GM18526 (cell line): ENCODE data around the gene RGL1.

Experiments used
- POLR2A ChIP-seq: IDR thresholded peaks from 3 replicates; pipeline ENCODE4 v1.6.1; 2011; ENCODE audit not compliant: insufficient read length; ENCODE audit errors: extremely low read depth

Gene RGL1

DNA sequence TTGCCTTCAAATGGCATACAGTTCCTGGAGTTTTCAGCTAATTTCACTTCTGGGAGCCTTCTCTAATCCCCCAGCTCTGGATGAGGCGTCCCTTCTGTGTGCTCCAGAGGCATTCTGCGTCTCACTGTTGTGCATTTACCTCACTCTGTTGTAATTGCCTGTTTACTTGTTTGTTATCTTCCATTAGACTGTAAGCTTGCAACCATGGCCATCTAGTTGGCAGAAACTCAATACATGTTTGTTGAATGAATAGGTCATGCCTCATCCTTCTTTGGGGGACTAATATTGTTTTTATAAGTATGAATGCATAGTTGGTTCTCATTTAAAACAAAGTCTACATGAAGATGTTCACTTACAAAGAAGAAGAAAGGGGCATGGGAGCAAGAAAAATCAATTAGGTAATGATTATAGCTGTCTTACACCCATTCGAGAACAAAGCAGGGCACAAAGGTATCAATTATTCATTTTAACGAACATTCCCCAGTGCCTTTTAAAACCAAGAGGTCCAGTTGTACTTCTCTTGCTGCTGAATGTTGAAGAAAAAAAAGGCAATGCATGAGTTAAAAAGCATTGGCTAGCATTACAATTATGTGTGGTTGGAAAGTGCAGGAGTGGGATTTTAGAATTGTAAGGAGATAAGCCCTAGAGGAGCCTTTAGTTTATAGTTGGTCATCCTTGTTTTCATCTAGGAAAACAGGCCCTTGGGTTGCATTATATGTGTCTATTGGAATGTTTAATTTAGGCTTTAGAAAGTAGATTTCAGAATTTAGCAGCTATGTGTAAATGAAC, 6.0 kb downstream of the RGL1 start:
- no peak for TF ChIP-seq POLR2A

- TF ChIP-seq POLR2A: no peak
These were observed 7.2 kb downstream of the RGL1 start for GRCh38 chr1:183812128-183812527.

DNA sequence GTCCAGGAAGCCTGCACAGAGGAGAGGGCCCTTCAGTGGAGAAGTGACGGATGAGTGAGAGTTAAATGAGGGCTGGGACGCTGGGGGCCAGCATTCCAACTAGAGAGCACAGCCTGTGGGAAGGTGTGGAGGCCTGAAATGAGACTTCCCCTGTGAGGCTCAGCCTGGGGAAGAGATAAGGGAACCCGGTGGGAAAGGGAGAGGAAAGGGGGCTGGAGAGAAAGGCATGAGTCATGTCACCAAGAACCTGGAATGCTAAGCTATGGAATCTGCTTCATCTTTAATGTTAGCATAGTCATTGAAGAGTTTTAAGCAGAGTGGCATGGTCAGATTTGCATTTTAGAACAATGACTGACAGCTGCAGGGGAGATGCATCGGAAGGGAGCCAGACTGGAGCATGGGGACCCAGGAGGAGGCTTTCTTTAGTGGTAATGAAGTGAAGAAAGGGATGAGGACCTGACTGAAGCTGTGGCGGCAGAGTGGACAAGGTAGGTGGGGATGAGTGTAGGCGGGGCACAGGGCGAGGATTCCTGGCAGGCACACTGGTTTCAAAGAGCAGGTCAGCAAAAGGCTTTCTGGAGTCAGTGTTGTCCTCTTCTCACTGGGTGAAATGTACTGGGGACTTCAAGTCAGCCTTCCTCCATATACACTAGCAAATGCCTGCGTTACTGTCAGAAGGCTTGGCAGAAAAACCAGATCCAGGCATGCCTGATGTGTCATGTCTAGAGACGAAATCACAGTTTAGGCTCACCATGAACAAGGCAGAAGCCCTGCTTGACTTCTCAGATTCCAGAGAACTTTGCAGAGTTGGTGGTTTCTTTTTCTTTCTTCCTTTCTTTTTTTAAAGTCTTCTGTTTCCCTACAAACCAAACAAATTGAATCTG, 8.0 kb downstream of the RGL1 start:
- no peak for TF ChIP-seq POLR2A

- TF ChIP-seq POLR2A: no peak
These were observed 9.3 kb downstream of the RGL1 start for GRCh38 chr1:183814121-183814681.

DNA sequence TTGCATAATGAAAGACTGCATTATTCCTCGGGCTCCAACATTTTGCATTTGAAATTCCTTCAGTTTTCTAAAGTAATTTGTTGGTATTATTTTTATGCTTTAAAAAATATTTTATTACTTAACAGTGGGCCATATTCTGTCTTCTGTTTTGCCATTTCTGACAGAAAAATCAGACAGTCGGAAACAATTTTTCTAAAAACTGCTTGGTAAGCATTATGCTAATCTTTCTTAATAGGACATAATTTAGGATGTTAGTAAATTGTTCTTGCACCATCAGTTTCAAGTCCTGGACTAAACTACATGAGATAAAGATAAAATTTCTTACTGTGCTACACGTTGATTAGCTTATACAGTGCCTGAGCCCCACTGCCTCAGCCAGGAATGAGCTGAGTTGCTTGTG, 11.2 kb downstream of the RGL1 start:
- TF ChIP-seq POLR2A: no peak

DNA sequence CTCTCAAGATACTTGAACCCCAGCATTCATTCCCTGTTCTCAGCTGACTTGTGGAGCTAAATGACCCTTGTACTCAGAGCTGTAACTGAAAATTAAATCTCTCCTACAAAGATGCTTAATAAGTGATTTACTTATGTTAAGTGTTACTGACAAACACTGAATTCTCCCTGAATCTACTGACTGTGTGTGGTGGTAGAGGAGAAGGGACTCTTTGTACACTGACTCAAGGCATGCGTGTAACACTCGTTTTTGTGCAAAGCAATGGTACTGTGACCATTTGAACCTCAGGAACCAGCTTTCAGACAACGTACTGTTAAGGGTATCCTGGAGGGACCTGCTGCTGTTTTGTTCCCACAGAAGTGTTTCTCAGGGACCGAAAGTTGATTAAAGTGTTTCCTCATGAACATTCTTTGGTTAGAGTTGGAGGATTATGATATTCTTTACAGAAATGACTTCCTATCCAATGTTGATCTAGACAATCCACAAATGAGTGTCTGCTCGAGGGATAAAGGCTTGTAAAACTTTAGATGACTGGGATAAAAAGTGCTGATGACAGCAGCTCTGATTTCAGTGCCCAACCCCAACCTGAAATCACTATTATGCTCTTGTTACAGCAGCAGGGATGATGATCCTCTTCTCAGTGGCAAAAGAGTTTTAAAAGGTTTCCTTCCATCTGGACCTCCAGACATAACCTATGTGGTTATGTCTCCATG, 12.8 kb downstream of the RGL1 start:
- TF ChIP-seq POLR2A: no peak

DNA sequence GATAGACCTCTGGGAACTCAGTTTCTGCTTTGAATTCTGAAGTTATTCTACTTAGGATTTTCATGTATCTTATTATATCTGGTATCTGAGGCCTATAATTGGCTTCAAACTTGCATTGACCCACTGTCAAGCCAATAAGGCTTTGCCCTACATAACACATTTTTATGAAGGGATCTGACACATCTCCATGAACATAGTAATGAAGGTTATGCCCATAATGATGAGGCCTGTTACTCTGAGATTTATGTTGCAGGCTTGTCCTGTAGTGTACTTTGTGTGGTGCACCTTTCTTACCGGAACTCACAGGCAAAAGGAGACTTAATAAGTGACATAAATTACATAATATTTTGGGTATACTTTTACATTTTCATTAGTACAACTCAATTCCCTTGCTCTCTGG, 14.1 kb downstream of the RGL1 start:
- TF ChIP-seq POLR2A: no peak

DNA sequence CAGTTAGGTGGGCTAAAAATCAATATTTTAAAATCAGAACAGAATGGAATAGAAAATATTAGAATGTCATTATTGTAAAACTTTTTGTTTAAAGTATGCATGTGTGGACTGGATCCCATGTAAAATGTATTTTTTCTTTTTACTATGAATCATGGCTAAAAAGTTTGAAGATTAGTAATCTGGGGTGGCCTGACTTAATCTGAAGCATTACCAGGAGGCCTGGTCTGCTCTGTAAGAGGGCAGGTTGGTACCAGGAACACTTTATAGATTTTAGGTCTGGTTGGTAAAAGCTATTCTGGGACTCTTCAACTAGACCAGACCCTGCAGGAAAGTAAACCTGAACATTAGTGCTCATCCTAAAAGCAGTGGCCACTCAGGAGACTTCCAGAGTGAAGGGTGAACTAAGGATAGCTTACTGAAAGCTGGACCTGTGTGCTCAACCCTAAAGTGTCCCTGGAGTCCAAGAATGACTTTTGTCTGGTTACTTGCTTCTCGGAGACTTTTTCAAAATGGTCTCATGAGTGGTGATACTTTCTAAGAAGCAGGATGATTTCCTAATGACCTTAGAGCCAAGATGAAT, 16.5 kb downstream of the RGL1 start:
- no peak for TF ChIP-seq POLR2A

DNA sequence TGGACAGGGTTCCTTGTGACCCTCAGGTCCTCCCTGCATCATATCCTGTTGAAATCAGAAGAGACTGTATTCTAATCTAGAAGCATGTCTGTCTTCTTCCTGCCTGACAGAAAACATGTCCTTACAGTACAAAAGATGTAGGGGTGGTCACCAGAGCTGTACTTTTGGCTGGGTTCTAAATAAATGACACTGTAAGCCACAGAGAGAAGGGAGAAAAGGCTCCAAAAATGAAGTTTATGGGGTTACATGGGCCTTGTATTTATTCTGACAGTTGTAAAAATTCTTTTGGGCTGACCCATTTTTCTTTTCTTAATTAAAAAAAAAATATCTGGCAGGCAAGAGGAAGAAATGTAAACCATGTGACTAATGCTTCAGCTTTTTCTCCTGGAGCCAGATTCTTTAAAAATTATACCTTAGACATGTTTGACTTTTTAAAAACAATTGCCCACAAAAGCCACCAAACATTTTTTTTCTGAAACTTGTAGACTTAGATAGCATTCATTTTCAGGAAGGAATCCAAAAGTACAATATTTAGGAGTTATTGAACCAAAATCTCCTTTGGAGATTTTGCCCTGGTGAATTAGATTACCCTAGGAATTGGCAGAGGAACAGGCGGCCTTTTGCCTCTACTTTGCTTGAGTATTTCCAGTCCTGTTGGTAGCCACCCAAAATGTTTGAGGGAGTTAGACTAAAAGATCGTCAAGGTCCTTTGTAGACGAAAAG, 17.1 kb downstream of the RGL1 start:
- no peak for TF ChIP-seq POLR2A

DNA sequence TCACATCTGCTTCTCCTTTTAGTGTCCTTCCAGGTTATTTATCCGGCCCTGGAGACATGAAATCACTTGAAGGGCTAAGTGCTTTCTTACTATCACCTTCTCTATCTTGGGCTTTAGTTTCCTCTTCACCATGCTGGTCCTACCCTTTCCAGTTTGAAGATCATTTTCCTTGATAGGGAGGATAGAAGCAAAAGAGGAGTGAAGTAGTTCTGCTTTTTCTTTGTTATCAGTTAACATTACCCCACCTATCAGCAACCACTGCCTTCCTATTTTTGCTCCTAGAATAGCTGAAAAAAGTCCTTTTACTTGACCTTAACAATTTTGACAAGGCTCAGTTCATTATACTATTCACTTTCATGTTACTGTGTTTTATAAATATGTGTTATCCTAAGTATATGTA, 19.4 kb downstream of the RGL1 start:
- no peak for TF ChIP-seq POLR2A

DNA sequence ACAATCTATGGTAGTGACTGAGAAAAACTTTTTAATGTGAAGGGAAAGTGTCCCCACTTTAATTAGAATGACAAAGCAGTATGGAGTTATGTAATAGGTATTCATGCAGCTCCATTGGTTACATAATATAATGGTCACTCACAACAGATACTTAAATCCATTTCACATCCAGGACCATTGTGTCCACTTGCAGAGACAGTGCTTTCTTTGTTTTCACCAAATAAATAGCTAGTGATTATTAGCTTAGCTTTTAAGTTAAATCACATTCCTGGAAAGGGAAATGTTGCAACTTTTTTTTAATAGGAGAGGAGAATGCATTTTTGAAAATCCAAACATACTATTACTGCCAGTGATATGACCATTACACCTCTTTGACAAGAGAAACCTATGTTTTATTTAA, 22.9 kb downstream of the RGL1 start:
- no peak for TF ChIP-seq POLR2A

DNA sequence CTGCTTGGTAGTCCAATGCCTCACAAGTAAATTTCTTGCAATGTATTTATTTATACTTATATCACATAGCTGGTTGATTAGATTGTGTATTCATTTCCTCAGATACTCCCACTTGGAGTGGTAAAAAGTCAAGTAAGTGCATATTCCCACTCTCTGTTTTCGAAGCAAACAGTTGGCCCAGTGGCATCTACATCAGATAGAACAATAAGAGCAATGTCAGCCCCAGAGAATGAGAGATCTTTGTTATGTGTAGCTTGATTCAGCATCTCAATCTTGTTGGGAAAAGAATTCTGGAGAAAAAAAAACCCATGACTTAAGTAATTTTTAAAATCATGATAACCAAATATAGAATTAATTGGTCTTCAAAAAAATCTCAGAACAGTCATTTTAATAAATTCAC, 25.5 kb downstream of the RGL1 start:
- no peak for TF ChIP-seq POLR2A

GRCh38 chr1:183831311-183831710, 26.4 kb downstream of the RGL1 start:
- no peak for TF ChIP-seq POLR2A

- TF ChIP-seq POLR2A: no peak
These were observed 27.5 kb downstream of the RGL1 start for GRCh38 chr1:183832459-183832858.
